ENCODE measurements around the gene FAM120AOS.

DNA sequence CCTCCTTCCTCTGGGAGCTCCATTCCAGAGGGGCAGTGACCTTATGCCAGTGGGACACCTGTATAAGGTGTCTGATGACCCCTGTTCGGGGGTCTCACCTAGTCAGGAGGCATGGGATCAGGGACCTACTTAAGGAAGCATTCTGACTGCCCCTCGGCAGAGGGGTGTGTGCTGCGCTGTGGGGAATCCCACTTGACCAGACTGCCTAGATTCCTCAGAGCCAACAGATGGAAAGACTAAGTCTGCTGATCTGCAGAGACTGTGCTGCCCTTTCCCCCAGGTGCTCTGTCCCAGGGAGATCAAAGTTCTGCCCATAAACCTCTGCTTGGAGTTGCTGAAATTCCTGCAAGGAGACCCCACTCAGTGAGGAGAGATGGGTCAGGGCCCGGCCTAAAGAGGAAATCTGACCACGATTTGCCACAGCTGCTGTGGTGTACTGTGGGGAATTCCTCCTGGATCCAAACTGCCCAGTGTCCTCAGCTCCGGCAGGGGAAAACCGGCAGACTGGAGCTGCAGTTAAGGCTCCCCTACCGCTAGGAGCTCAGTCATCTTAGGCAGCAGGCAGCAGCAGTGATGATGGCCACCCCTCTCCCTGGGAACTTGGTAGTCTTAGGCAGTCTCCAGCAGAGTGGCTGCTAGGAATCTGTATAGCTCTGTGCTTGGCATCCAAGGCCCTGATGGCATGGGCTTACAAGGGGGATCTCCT, 36.7 kb downstream of the FAM120AOS start:
- TF ChIP-seq, protein P1, sequence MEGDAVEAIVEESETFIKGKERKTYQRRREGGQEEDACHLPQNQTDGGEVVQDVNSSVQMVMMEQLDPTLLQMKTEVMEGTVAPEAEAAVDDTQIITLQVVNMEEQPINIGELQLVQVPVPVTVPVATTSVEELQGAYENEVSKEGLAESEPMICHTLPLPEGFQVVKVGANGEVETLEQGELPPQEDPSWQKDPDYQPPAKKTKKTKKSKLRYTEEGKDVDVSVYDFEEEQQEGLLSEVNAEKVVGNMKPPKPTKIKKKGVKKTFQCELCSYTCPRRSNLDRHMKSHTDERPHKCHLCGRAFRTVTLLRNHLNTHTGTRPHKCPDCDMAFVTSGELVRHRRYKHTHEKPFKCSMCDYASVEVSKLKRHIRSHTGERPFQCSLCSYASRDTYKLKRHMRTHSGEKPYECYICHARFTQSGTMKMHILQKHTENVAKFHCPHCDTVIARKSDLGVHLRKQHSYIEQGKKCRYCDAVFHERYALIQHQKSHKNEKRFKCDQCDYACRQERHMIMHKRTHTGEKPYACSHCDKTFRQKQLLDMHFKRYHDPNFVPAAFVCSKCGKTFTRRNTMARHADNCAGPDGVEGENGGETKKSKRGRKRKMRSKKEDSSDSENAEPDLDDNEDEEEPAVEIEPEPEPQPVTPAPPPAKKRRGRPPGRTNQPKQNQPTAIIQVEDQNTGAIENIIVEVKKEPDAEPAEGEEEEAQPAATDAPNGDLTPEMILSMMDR (IDR thresholded peaks at IDR 0.05) = no peak
- TF ChIP-seq POLR2A (IDR thresholded peaks at IDR 0.05) = no peak

Data from lower leg skin (tissue), 3 donors.